Psoas muscle (tissue), 8 donors: Measurements from ENCODE around the gene MYL12B. TPM values are rescaled to one million over a fixed set of nuclear protein-coding genes. Genes with fewer than 3 reads are reported as not detected.

Experiments
- ATAC-seq, 4 donors: fragments of 200-7000 bp; cut with Tn5 transposase; one replicate each; pipeline ENCODE4 v1.9.1; 2020; ENCODE audit warnings: moderate library complexity in 3 of 4, mild to moderate bottlenecking in 2 of 4
- DNase-seq, 2 donors: peaks; one replicate each; pipeline ENCODE4 v3.0.0-alpha.2; 2020
- H3K27ac ChIP-seq: fragments of 200-600 bp; one replicate; pipeline ENCODE4 v1.8.0; 2022
- H3K27me3 ChIP-seq, 3 donors: fragments of 200-600 bp in 1 of 3; one replicate each; pipeline versions ENCODE4 v1.6.1 to v1.8.0; 2013 to 2022; ENCODE audit warnings: low read length in 2 of 3, mild to moderate bottlenecking in 2 of 3, moderate library complexity in 1 of 3; ENCODE audit not compliant: insufficient read depth in 3 of 3
- H3K36me3 ChIP-seq, 2 donors: fragments of 200-600 bp in 1 of 2; one replicate each; pipeline versions ENCODE4 v1.6.1 to v1.8.0; 2013 to 2022; ENCODE audit warnings: low read depth in 1 of 2, mild to moderate bottlenecking in 1 of 2, moderate library complexity in 1 of 2; ENCODE audit not compliant: insufficient read depth in 1 of 2
- H3K4me1 ChIP-seq: fragments of 200-600 bp; one replicate; pipeline ENCODE4 v1.8.0; 2022
- H3K4me3 ChIP-seq: fragments of 200-600 bp; one replicate; pipeline ENCODE4 v1.8.0; 2022; ENCODE audit warnings: mild to moderate bottlenecking
- H3K9me3 ChIP-seq: fragments of 200-600 bp; one replicate; pipeline ENCODE4 v1.8.0; 2022
- whole genome bisulfite sequencing, 3 donors: extraction: QIAGEN DNeasy Blood & Tissue Kit; methylation state at CpG; one replicate each; pipeline versions ENCODE4 v1.1.6 to v1.1.7; 2013; 5-methylcytosine and 5-hydroxymethylcytosine counted together
- intact Hi-C, 2 donors: fragments of 100-400 bp; cut with DNase I; formaldehyde crosslinking; loops; one replicate each; pipeline versions ENCODE4 v1.11.0 to v1.14.2; 2022
- polyA plus RNA-seq, 3 donors: library from polyadenylated mRNA; stranded (reverse); fragments of 200-250 nt; gene quantifications; one replicate each; pipeline ENCODE4 v1.2.3, GENCODE V29; 2013
- total RNA-seq, 4 donors: library from RNA; stranded (reverse); fragmentation: NEBNext Ultra II Directional in 2 of 4; extraction: Animal tissue kit (Norgen Biotek cat#: 25700) in 2 of 4; gene quantifications; one replicate each; pipeline versions ENCODE4 v1.2.1 to v1.2.4, GENCODE V29; 2021 to 2023
- TF ChIP-seq, protein P1 (sequence below): fragments of 200-600 bp; IDR thresholded peaks from one replicate; pipeline ENCODE4 v1.8.0; 2022; ENCODE audit warnings: antibody characterized with exemption
- donor health status: healthy with polysubstance abuse.
- donor health status: DM: no; HTN: no; CAD: no; lungs with moderate emphysema.
- donor health status: Bipolar disorder and iron deficiency.
- donor health status: healthy.
- donor health status: DM: yes; HTN: yes; CAD: no.
- donor health status: DM: no; HTN: no; CAD: no.
- donor health status: DM: no; HTN: no; CAD: no.
- donor health status: DM: yes; HTN: yes; CAD: no.

MYL12B gene
- total and polyA plus RNA-seq, 7 donors = 163 to 243 (median 193) TPM

DNA sequence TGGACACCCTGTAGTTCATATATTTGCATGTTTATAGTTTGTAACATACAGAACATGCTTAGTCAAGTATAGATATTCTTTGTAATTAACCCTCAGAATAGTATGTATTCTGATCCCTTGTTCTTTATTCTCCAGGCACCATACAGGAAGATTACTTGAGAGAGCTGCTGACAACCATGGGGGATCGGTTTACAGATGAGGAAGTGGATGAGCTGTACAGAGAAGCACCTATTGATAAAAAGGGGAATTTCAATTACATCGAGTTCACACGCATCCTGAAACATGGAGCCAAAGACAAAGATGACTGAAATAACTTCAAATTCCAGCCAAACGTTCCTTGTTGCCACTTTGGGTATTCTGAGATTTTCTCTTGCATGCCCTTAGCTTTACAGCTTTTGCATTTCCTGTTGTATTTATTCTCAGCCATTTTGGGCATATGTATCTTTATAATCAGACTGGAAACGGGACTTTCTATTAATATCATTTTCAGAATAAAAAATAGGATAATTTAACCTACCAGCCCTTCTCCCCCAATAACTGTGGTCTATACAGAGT lies 6.2 kb upstream of the MYL12B start:
- WGBS, 3 donors = 22 to 38% (median 24%) methylated on average over 5 of the region's 5 CpGs
- no peak for ATAC-seq
- intact Hi-C loops = no loop called here

DNA sequence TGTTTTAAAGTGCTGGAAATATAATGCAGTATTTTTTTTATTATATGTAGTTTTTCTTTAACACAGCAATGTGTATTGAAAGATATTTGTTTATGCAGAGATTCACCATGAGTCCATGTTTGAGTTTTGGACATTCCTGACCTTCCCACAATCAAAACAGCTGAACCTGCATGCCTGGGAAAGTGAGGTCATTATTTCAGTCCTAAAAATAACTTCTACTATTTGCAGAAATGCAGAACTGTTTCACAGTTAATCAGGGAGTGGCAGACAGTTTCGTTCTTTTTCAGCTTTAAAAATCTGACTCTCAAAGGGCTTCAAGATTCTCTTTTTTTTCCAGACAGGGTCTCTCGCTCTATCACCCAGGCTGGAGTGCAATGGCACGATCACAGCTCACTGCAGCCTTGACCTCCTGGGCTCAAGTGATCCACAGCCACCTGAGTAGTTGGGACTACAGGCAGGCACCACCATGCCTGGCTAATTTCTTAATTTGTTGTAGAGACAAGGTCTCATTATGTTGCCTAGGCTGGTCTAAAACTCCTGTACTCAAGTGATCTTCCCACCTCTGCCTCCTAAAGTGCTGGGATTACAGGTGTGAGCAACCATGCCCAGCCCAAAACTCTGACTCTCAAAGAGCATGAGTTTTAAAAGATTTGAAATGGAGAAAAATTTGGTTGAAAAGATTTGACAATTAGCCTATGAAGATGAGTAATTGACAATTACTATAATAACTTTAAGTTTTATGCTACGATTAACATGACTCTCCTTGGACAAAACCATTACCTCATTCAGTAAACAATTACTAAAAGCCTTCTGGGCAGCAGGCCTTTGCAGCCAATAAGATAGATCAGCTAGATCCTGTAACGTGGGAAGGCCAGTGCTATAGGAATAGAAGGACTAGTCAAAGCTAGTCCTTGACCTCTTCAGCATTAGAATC lies 5.0 kb upstream of the MYL12B start:
- intact Hi-C loops = no loop called here
- Histone ChIP-seq H3K27ac (peak overlapping the region; percentile 99), H3K27me3 (no peaks in the 10 kb centered on the region), H3K9me3 (no peaks in the 10 kb centered on the region), H3K4me1 (peaks cover 70% of the 10 kb centered on the region), H3K36me3 (peaks cover 16 to 61% of the 10 kb centered on the region in 2 donors), H3K4me3 (peak overlapping the region; percentile 85)
- whole genome bisulfite sequencing, 3 donors = 27 to 36% (median 27%) methylated on average over 5 of the region's 5 CpGs
- TF ChIP-seq, protein P1, sequence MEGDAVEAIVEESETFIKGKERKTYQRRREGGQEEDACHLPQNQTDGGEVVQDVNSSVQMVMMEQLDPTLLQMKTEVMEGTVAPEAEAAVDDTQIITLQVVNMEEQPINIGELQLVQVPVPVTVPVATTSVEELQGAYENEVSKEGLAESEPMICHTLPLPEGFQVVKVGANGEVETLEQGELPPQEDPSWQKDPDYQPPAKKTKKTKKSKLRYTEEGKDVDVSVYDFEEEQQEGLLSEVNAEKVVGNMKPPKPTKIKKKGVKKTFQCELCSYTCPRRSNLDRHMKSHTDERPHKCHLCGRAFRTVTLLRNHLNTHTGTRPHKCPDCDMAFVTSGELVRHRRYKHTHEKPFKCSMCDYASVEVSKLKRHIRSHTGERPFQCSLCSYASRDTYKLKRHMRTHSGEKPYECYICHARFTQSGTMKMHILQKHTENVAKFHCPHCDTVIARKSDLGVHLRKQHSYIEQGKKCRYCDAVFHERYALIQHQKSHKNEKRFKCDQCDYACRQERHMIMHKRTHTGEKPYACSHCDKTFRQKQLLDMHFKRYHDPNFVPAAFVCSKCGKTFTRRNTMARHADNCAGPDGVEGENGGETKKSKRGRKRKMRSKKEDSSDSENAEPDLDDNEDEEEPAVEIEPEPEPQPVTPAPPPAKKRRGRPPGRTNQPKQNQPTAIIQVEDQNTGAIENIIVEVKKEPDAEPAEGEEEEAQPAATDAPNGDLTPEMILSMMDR = no peak
- ATAC-seq (peak; percentile 15 to 38 (median 32)), DNase-seq (no peak)

More for the DNA sequence above, 6.2 kb upstream of the MYL12B start:
- peak overlapping the region; percentile 85 for H3K4me3 ChIP-seq
- H3K4me1 ChIP-seq = peaks cover 79% of the 10 kb centered on the region
- TF ChIP-seq, protein P1 = no peak
- no peaks in the 10 kb centered on the region for H3K9me3 ChIP-seq
- DNase-seq = no peak
- H3K27ac ChIP-seq = peak overlapping the region; percentile 99
- H3K36me3 ChIP-seq = peaks cover 16 to 61% of the 10 kb centered on the region in 2 donors
- H3K27me3 ChIP-seq = no peaks in the 10 kb centered on the region

DNA sequence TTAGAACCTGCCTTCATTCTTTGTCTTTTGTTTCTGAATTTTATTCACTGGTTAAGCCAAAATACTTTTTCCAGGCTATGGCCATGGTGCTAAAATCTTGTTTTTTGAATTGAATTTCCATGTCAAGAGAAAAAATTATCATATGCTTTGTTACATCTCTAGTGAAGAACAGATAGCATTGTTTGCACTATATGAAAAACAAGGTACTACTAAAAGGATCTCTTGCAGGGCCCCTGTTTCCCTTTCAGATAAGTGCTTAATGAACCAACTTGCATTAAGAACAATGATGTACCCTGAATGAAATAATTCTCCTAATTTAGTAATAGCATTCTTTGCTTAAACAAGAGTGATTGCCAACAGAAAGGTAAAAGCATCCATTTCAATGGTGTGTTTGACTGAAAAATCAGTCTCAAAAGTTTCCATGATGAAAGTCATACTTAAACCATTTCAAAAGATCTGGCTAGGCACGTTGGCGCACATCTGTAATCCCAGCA lies 4.3 kb upstream of the MYL12B start:
- Histone ChIP-seq H3K27me3 (no peaks in the 10 kb centered on the region), H3K36me3 (peaks cover 16 to 61% of the 10 kb centered on the region in 2 donors), H3K9me3 (no peaks in the 10 kb centered on the region), H3K4me3 (peak overlapping the region; percentile 85), H3K27ac (peak overlapping the region; percentile 99), H3K4me1 (peaks cover 63% of the 10 kb centered on the region)
- 49 to 67% (median 54%) methylated on average over 2 of the region's 2 CpGs for WGBS, 3 donors
- ATAC-seq = no peak
- DNase-seq = no peak
- TF ChIP-seq, protein P1 = no peak
- intact Hi-C loops = no loop called here

DNA sequence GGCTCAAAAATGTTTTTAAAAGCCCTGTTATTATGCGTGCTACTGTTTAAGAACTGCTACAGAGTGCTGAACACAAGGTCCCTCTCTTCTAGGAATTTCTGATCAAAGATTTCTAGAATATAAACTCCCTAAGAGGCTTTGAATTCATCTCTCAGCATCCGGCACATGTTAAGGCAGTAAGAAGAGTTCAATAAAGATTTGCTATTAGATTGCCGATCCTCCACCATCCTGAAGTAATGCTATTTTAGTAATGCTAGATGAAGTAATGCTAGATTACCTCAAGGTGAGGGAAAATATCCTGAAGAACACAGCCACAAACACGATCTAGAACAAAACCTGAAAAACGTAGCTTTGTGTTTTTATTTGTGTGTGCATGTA lies 949 bp upstream of the MYL12B start:
- peaks cover 68% of the 10 kb centered on the region for H3K4me1 ChIP-seq
- no peaks in the 10 kb centered on the region for H3K27me3 ChIP-seq
- TF ChIP-seq, protein P1 = no peak
- peaks cover 0 to 32% of the 10 kb centered on the region in 2 donors for H3K36me3 ChIP-seq
- intact Hi-C loops = loop anchor here (5.0 kb wide), 2 partner anchors 186 to 191 kb away; partner anchors contain the start of gene TGIF1 (in 1 of the 2)
- 9 to 12% (median 10%) methylated on average over 5 of the region's 5 CpGs for WGBS, 3 donors
- H3K27ac ChIP-seq = peak overlapping the region; percentile 99
- peak overlapping the region; percentile 91 for H3K4me3 ChIP-seq
- DNase-seq (no peak), ATAC-seq (peak in 3 of 4 donors; percentile 1 to 17 (median 16))
- no peaks in the 10 kb centered on the region for H3K9me3 ChIP-seq
